Measurements from ENCODE around the gene LYAR.

The LYAR gene

DNA sequence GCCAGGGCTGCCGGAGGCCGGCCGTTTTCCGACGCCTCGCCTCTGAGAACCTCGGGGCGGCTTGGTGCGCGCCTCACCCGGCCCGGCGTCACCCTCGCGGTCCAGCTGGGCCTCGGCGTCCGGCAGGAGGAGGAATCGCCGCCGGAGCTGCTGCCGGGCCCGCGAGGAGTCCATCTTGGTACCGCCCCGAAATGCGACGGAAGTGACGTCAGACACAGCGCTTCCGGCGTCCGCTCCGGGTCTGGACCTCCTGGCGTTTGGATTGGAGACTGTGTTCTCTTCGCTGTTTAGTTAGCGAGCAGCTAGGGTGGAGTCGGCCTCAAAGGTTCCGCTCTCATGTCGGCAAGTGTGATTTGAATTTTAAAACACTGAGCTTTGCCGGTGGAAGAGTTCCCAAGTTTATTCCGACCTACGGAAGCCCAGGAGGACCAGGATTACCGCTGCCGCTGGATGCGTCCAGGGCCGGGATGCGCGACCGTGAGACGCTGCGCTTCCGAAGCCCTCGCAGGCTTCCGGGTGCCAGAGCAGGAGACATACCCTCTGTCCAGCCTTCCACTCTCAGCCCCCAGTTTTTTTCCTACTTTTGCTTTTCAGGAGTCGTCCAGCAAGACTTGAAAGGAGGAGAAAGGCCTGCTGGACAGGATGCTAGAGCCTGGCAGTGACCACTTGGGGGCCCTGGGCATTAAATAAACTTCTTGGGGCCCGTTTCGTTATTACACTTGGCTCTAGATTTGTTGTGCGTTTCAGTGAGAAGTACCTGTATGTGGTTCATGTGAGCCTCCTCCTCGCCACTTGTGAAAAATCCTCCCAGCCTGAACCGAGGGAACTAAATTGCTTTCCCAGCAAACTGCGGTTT lies 41.7 kb downstream of the LYAR start, which contains the start of gene TMEM128 (continued):
- TF ChIP-seq ZNF157 (tag by site-specific recombination; IDR thresholded peaks at IDR 0.05) (no peak), ZBTB48 (tag by site-specific recombination; IDR thresholded peaks at IDR 0.05) (no peak), ZNF266 (tag by site-specific recombination; IDR thresholded peaks at IDR 0.05; ENCODE audit: low read depth) (no peak), ZIC2 (tag by site-specific recombination; IDR thresholded peaks at IDR 0.05) (peak; percentile 42; the same call in 1 of the 2 replicates), SP2 (tag by site-specific recombination; IDR thresholded peaks at IDR 0.05) (peak; percentile 80), BCL11A (tag by site-specific recombination; IDR thresholded peaks at IDR 0.05; ENCODE audit: low read depth) (peak; percentile 25; the same call in 1 of the 2 replicates), ZNF768 (tag by site-specific recombination; IDR thresholded peaks at IDR 0.05) (no peak), GLIS1 (tag by site-specific recombination; IDR thresholded peaks at IDR 0.05) (peak; percentile 64), PRDM10 (tag by site-specific recombination; IDR thresholded peaks at IDR 0.05) (peak; percentile 62; the same call in 1 of the 2 replicates), EGR2 (tag by site-specific recombination; IDR thresholded peaks at IDR 0.05; ENCODE audit: low read depth) (no peak)
- TF ChIP-seq, protein P1, sequence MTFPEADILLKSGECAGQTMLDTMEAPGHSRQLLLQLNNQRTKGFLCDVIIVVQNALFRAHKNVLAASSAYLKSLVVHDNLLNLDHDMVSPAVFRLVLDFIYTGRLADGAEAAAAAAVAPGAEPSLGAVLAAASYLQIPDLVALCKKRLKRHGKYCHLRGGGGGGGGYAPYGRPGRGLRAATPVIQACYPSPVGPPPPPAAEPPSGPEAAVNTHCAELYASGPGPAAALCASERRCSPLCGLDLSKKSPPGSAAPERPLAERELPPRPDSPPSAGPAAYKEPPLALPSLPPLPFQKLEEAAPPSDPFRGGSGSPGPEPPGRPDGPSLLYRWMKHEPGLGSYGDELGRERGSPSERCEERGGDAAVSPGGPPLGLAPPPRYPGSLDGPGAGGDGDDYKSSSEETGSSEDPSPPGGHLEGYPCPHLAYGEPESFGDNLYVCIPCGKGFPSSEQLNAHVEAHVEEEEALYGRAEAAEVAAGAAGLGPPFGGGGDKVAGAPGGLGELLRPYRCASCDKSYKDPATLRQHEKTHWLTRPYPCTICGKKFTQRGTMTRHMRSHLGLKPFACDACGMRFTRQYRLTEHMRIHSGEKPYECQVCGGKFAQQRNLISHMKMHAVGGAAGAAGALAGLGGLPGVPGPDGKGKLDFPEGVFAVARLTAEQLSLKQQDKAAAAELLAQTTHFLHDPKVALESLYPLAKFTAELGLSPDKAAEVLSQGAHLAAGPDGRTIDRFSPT (tag by site-specific recombination; IDR thresholded peaks at IDR 0.05) = no peak
- TF ChIP-seq, protein P2, sequence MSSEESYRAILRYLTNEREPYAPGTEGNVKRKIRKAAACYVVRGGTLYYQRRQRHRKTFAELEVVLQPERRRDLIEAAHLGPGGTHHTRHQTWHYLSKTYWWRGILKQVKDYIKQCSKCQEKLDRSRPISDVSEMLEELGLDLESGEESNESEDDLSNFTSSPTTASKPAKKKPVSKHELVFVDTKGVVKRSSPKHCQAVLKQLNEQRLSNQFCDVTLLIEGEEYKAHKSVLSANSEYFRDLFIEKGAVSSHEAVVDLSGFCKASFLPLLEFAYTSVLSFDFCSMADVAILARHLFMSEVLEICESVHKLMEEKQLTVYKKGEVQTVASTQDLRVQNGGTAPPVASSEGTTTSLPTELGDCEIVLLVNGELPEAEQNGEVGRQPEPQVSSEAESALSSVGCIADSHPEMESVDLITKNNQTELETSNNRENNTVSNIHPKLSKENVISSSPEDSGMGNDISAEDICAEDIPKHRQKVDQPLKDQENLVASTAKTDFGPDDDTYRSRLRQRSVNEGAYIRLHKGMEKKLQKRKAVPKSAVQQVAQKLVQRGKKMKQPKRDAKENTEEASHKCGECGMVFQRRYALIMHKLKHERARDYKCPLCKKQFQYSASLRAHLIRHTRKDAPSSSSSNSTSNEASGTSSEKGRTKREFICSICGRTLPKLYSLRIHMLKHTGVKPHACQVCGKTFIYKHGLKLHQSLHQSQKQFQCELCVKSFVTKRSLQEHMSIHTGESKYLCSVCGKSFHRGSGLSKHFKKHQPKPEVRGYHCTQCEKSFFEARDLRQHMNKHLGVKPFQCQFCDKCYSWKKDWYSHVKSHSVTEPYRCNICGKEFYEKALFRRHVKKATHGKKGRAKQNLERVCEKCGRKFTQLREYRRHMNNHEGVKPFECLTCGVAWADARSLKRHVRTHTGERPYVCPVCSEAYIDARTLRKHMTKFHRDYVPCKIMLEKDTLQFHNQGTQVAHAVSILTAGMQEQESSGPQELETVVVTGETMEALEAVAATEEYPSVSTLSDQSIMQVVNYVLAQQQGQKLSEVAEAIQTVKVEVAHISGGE (tag by site-specific recombination; conservative IDR thresholded peaks at IDR 0.05; ENCODE audit: low read depth) = peak; percentile 97
- TF ChIP-seq, protein P3, sequence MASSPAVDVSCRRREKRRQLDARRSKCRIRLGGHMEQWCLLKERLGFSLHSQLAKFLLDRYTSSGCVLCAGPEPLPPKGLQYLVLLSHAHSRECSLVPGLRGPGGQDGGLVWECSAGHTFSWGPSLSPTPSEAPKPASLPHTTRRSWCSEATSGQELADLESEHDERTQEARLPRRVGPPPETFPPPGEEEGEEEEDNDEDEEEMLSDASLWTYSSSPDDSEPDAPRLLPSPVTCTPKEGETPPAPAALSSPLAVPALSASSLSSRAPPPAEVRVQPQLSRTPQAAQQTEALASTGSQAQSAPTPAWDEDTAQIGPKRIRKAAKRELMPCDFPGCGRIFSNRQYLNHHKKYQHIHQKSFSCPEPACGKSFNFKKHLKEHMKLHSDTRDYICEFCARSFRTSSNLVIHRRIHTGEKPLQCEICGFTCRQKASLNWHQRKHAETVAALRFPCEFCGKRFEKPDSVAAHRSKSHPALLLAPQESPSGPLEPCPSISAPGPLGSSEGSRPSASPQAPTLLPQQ (tag by site-specific recombination; IDR thresholded peaks at IDR 0.05) = peak; percentile 67
- TF ChIP-seq, protein P4, sequence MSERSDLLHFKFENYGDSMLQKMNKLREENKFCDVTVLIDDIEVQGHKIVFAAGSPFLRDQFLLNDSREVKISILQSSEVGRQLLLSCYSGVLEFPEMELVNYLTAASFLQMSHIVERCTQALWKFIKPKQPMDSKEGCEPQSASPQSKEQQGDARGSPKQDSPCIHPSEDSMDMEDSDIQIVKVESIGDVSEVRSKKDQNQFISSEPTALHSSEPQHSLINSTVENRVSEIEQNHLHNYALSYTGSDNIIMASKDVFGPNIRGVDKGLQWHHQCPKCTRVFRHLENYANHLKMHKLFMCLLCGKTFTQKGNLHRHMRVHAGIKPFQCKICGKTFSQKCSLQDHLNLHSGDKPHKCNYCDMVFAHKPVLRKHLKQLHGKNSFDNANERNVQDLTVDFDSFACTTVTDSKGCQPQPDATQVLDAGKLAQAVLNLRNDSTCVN (tag by site-specific recombination; optimal IDR thresholded peaks at IDR 0.05) = peak; percentile 40

Measured in HEK293 (cell line).